Caco-2 (cell line): ENCODE measurements around the gene PPAT. TPM values are rescaled to one million over a fixed set of nuclear protein-coding genes. Genes with fewer than 3 reads are reported as not detected.
A peak's percentile ranks its signal among the peaks of the same experiment; 100 is the strongest.
"Not testable (repeated sequence)": the region's sequence is repeated elsewhere in the genome, so short reads cannot be mapped to it uniquely, and the experiment has no call there.

ENCODE experiments used
- BruUV-seq: library from RNA; stranded (reverse); fragments of 400-500 nt; replicated peaks from 2 replicates; lab custom pipeline; 2021; lab: Mats Ljungman, UMichigan
- CTCF ChIA-PET: fragments of 300-600 bp; sonication (Branson Sonifier 250); formaldehyde crosslinking; loops from one replicate; lab custom pipeline; 2022; ENCODE audit warnings: antibody characterized with exemption; lab: Charles Lee
- POLR2A ChIA-PET: fragments of 300-600 bp; sonication (Branson Sonifier 250); formaldehyde crosslinking; loops from one replicate; lab custom pipeline; 2022; ENCODE audit warnings: antibody characterized with exemption; lab: Charles Lee
- DNase-seq, 2 experiments: peaks; one replicate each; pipeline versions ENCODE4 v3.0.0 to v3.0.0-alpha.2; 2020 to 2022
- H3K27me3 ChIP-seq: replicated peaks from 2 replicates; pipeline ENCODE4 v1.6.0; 2011; ENCODE audit warnings: low read length; ENCODE audit not compliant: control insufficient read depth, insufficient read depth
- H3K36me3 ChIP-seq: 2 replicates; pipeline ENCODE4 v1.5.1; 2011; ENCODE audit warnings: low read length; ENCODE audit not compliant: control insufficient read depth, insufficient read depth
- H3K4me1 ChIP-seq: fragments of 250-450 bp; sonication (Bioruptor Pico); 2 replicates; pipeline ENCODE4 v1.5.1; 2020; ENCODE audit warnings: mild to moderate bottlenecking
- H3K4me3 ChIP-seq: 2 replicates; pipeline ENCODE4 v1.5.1; 2011; ENCODE audit warnings: low read depth, mild to moderate bottlenecking, control low read depth, low read length
- H3K9me3 ChIP-seq: fragments of 250-450 bp; sonication (Bioruptor Pico); 2 replicates; pipeline ENCODE4 v1.5.1; 2020; ENCODE audit warnings: mild to moderate bottlenecking, moderate library complexity
- H3K27ac Mint-ChIP-seq: one replicate; pipeline ENCODE4 v1.8.0; 2022; ENCODE audit warnings: mixed read lengths; ENCODE audit not compliant: unreplicated experiment
- H3K27me3 Mint-ChIP-seq: one replicate; pipeline ENCODE4 v1.8.0; 2022; ENCODE audit warnings: mixed read lengths; ENCODE audit not compliant: insufficient read depth, unreplicated experiment
- H3K36me3 Mint-ChIP-seq: one replicate; pipeline ENCODE4 v1.8.0; 2022; ENCODE audit warnings: mild to moderate bottlenecking, mixed read lengths; ENCODE audit not compliant: insufficient read depth, unreplicated experiment
- H3K4me1 Mint-ChIP-seq: one replicate; pipeline ENCODE4 v1.8.0; 2022; ENCODE audit warnings: low read depth, mixed read lengths; ENCODE audit not compliant: unreplicated experiment
- H3K4me3 Mint-ChIP-seq: one replicate; pipeline ENCODE4 v1.8.0; 2022; ENCODE audit warnings: mild to moderate bottlenecking, moderate library complexity, mixed read lengths; ENCODE audit not compliant: unreplicated experiment
- H3K9me3 Mint-ChIP-seq: one replicate; pipeline ENCODE4 v1.8.0; 2022; ENCODE audit warnings: mixed read lengths; ENCODE audit not compliant: unreplicated experiment
- CTCF ChIP-seq, 2 experiments: fragments of 200-600 bp in 1 of 2; IDR thresholded peaks; 1 replicate in 1 of 2; 2 replicates in 1 of 2; pipeline versions ENCODE4 v1.5.1 to v1.8.0; 2011 to 2022; ENCODE audit warnings: antibody characterized with exemption in 1 of 2, control low read depth in 1 of 2, inconsistent platforms in 1 of 2, low read depth in 1 of 2, low read length in 1 of 2, mild to moderate bottlenecking in 1 of 2, moderate library complexity in 1 of 2; ENCODE audit not compliant: insufficient read depth in 1 of 2, severe bottlenecking in 1 of 2, unreplicated experiment in 1 of 2
- intact Hi-C: fragments of 100-400 bp; cut with micrococcal nuclease; formaldehyde crosslinking; loops from one replicate; pipeline ENCODE4 v1.10.0; 2022; ENCODE audit not compliant: unreplicated experiment
- total RNA-seq: library from RNA; stranded (reverse); gene quantifications from 2 replicates; pipeline ENCODE4 v1.2.3, GENCODE V29; 2022

PPAT gene
- total RNA-seq, 1 experiment from 2014 or later, result 60.7 TPM

GRCh38 chr4:56467284-56468096 lies 32.1 kb upstream of the PPAT start, which contains the start of gene SRP72:
SRP72 (plus strand) TSS chr4:56467617; CDS start chr4:56467636, 19 bp downstream.
- peaks cover 64% of the 10 kb centered on the region for H3K36me3 Mint-ChIP-seq

GRCh38 chr4:56466910-56467283 lies 31.5 kb upstream of the PPAT start:
- H3K36me3 ChIP-seq, result peaks cover 2% of the 10 kb centered on the region; the same call in 1 of the 2 replicates
- no peak for TF ChIP-seq CTCF (IDR thresholded peaks at IDR 0.05; ENCODE audit: insufficient read depth in 1 of 2, low read depth in 1 of 2, low read length in 1 of 2, severe bottlenecking in 1 of 2, unreplicated experiment in 1 of 2)
- H3K4me3 ChIP-seq, result peak overlapping the region; percentile 76
- DNase-seq, result no peak
- Mint-ChIP-seq H3K27me3 (no peaks in the 10 kb centered on the region), H3K27ac (peak overlapping the region; percentile 99), H3K36me3 (peaks cover 66% of the 10 kb centered on the region), H3K4me3 (peak overlapping the region; percentile 99), H3K9me3 (no peaks in the 10 kb centered on the region), H3K4me1 (peaks cover 6% of the 10 kb centered on the region)
- POLR2A ChIA-PET, result interaction anchor here (0.5 to 2.1 kb wide), 2 partner anchors 31 to 80 kb away, joined by 4 to 17 read pairs; partner anchors contain the start of genes PAICS and PPAT
- H3K9me3 ChIP-seq, result no peaks in the 10 kb centered on the region
- CTCF ChIA-PET, result no interaction called here
- H3K27me3 ChIP-seq, result no peaks in the 10 kb centered on the region
- intact Hi-C loops, result loop anchor here (2.0 kb wide), 1 partner anchor 32 kb away; the partner anchor contains the start of gene PPAT
- TSS peak; percentile 72 for BruUV-seq
- H3K4me1 ChIP-seq, result peaks cover 20% of the 10 kb centered on the region

More at GRCh38 chr4:56467284-56468096, 32.1 kb upstream of the PPAT start, which contains the start of gene SRP72:
- CTCF ChIA-PET, result interaction anchor here (0.7 kb wide), 1 partner anchor 52 kb away, joined by 3 read pairs; no protein-coding TSS in a partner anchor
- TF ChIP-seq CTCF (IDR thresholded peaks at IDR 0.05; ENCODE audit: insufficient read depth in 1 of 2, low read depth in 1 of 2, low read length in 1 of 2, severe bottlenecking in 1 of 2, unreplicated experiment in 1 of 2), result no peak
- Mint-ChIP-seq H3K9me3 (no peaks in the 10 kb centered on the region), H3K27ac (peak within 1 kb of the TSS; percentile 99), H3K4me3 (peak within 1 kb of the TSS; percentile 99), H3K27me3 (no peaks in the 10 kb centered on the region), H3K4me1 (peaks cover 6% of the 10 kb centered on the region)
- peak; percentile 92 for DNase-seq
- intact Hi-C loops, result loop anchor here (2.0 kb wide), 1 partner anchor 33 kb away; the partner anchor contains the start of gene PPAT
- no TSS peak for BruUV-seq
- Histone ChIP-seq H3K27me3 (no peaks in the 10 kb centered on the region), H3K4me3 (peak within 1 kb of the TSS; percentile 76), H3K4me1 (peaks cover 20% of the 10 kb centered on the region), H3K36me3 (no peaks in the 10 kb centered on the region), H3K9me3 (no peaks in the 10 kb centered on the region)
- POLR2A ChIA-PET, result interaction anchor here (0.6 to 1.1 kb wide), 3 partner anchors 31 to 81 kb away, joined by 3 to 12 read pairs (median 3); partner anchors contain the start of genes PAICS and PPAT

- H3K27me3 ChIP-seq, H3K27me3 Mint-ChIP-seq, H3K4me1 Mint-ChIP-seq, H3K9me3 Mint-ChIP-seq, H3K36me3 ChIP-seq, BruUV-seq, CTCF ChIA-PET, H3K9me3 ChIP-seq: not testable (repeated sequence)
- H3K4me1 ChIP-seq, result peaks cover 20% of the 10 kb centered on the region
- peak overlapping the region; percentile 99 for H3K27ac Mint-ChIP-seq
- DNase-seq, result peak; percentile 52 to 68
- H3K4me3 ChIP-seq, result peak overlapping the region; percentile 76
- intact Hi-C loops, result loop anchor here (2.0 kb wide), 1 partner anchor 32 kb away; the partner anchor contains the start of gene PPAT
- peaks cover 69% of the 10 kb centered on the region for H3K36me3 Mint-ChIP-seq
- H3K4me3 Mint-ChIP-seq, result peak overlapping the region; percentile 99
- POLR2A ChIA-PET, result interaction anchor here (0.5 to 2.1 kb wide), 4 partner anchors 17 to 80 kb away, joined by 4 to 17 read pairs (median 6); partner anchors contain the start of genes PAICS and PPAT
Observed at GRCh38 chr4:56466296-56466761, 30.9 kb upstream of the PPAT start.
